H1 (cell line): ENCODE results near the gene NR1I3. TPM values are rescaled to one million over a fixed set of nuclear protein-coding genes. Genes with fewer than 3 reads are reported as not detected.

Experiments
- FOSL1 ChIP-seq: IDR thresholded peaks from 2 replicates; pipeline ENCODE4 v1.6.1; 2011; ENCODE audit warnings: mild to moderate bottlenecking, low read depth, low read length, moderate library complexity; ENCODE audit not compliant: insufficient read depth
- JUN ChIP-seq: IDR thresholded peaks from 2 replicates; pipeline ENCODE4 v1.6.1; 2011; ENCODE audit warnings: low read depth, mild to moderate bottlenecking, improper control_type of control experiment, low read length
- KDM4A ChIP-seq: IDR thresholded peaks from one replicate; pipeline ENCODE4 v1.7.1; 2012; ENCODE audit warnings: low read depth, mild to moderate bottlenecking, moderate library complexity, low read length, inconsistent platforms; ENCODE audit not compliant: severe bottlenecking
- NRF1 ChIP-seq: IDR thresholded peaks from 2 replicates; pipeline ENCODE4 v1.6.1; 2011; ENCODE audit warnings: mild to moderate bottlenecking, low read depth, low read length, improper control_type of control experiment
- SP2 ChIP-seq: IDR thresholded peaks from 2 replicates; pipeline ENCODE4 v1.6.1; 2012; ENCODE audit warnings: mild to moderate bottlenecking, low read length, inconsistent platforms
- polyA plus RNA-seq, 7 experiments: library from polyadenylated mRNA; depleted of rRNA in 3 of 7; stranded (reverse) in 5 of 7; unstranded in 2 of 7; fragments of >200 nt in 5 of 7; fragments of 200-250 nt in 2 of 7; gene quantifications; 1 replicate in 5 of 7; 2 replicates in 1 of 7; 4 replicates in 1 of 7; pipeline versions ENCODE4 v1.2.1 to v1.2.3, GENCODE V29; 2011 to 2013; ENCODE audit warnings: missing spikeins in 2 of 7, mixed read lengths in 2 of 7
- total RNA-seq: library from RNA; stranded (reverse); fragmentation: NEBNext Ultra II Directional; extraction: Animal tissue kit (Norgen Biotek cat#: 25700); gene quantifications from 2 replicates; pipeline ENCODE4 v1.2.1, GENCODE V29; 2021
- TF ChIP-seq, protein P1 (sequence below): fragments of 300-600 bp; sonication (generic); IDR thresholded peaks from 2 replicates; pipeline ENCODE4 v1.7.1; 2012; ENCODE audit warnings: low read length, moderate library complexity, mild to moderate bottlenecking, inconsistent platforms; ENCODE audit not compliant: insufficient replicate concordance

Gene NR1I3
- total and polyA plus RNA-seq, 2 of the 8 experiments (the other 6 are each of a cell fraction or from before 2014, with no cell fraction given) = not detected

DNA sequence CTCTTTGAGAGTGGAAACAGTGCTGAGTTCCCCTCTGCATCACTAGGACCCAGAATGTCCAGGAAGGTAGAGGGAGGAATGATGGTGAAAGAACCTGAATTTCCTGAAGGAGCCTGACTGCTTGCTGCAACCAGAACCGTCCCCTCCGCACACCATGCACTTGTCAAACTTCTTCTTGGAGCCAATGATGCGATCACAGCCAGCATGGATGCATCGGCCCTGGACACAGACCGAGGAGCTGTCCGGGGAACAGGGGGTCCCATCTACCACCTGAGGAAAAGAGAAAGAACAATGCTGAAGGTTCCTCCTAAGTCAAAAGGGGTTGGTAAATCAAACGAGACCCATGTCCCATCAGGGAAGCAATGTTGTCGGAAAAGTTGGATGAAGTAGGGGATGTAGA is 46.0 kb downstream of the NR1I3 start (continued):
- TF ChIP-seq, protein P1, sequence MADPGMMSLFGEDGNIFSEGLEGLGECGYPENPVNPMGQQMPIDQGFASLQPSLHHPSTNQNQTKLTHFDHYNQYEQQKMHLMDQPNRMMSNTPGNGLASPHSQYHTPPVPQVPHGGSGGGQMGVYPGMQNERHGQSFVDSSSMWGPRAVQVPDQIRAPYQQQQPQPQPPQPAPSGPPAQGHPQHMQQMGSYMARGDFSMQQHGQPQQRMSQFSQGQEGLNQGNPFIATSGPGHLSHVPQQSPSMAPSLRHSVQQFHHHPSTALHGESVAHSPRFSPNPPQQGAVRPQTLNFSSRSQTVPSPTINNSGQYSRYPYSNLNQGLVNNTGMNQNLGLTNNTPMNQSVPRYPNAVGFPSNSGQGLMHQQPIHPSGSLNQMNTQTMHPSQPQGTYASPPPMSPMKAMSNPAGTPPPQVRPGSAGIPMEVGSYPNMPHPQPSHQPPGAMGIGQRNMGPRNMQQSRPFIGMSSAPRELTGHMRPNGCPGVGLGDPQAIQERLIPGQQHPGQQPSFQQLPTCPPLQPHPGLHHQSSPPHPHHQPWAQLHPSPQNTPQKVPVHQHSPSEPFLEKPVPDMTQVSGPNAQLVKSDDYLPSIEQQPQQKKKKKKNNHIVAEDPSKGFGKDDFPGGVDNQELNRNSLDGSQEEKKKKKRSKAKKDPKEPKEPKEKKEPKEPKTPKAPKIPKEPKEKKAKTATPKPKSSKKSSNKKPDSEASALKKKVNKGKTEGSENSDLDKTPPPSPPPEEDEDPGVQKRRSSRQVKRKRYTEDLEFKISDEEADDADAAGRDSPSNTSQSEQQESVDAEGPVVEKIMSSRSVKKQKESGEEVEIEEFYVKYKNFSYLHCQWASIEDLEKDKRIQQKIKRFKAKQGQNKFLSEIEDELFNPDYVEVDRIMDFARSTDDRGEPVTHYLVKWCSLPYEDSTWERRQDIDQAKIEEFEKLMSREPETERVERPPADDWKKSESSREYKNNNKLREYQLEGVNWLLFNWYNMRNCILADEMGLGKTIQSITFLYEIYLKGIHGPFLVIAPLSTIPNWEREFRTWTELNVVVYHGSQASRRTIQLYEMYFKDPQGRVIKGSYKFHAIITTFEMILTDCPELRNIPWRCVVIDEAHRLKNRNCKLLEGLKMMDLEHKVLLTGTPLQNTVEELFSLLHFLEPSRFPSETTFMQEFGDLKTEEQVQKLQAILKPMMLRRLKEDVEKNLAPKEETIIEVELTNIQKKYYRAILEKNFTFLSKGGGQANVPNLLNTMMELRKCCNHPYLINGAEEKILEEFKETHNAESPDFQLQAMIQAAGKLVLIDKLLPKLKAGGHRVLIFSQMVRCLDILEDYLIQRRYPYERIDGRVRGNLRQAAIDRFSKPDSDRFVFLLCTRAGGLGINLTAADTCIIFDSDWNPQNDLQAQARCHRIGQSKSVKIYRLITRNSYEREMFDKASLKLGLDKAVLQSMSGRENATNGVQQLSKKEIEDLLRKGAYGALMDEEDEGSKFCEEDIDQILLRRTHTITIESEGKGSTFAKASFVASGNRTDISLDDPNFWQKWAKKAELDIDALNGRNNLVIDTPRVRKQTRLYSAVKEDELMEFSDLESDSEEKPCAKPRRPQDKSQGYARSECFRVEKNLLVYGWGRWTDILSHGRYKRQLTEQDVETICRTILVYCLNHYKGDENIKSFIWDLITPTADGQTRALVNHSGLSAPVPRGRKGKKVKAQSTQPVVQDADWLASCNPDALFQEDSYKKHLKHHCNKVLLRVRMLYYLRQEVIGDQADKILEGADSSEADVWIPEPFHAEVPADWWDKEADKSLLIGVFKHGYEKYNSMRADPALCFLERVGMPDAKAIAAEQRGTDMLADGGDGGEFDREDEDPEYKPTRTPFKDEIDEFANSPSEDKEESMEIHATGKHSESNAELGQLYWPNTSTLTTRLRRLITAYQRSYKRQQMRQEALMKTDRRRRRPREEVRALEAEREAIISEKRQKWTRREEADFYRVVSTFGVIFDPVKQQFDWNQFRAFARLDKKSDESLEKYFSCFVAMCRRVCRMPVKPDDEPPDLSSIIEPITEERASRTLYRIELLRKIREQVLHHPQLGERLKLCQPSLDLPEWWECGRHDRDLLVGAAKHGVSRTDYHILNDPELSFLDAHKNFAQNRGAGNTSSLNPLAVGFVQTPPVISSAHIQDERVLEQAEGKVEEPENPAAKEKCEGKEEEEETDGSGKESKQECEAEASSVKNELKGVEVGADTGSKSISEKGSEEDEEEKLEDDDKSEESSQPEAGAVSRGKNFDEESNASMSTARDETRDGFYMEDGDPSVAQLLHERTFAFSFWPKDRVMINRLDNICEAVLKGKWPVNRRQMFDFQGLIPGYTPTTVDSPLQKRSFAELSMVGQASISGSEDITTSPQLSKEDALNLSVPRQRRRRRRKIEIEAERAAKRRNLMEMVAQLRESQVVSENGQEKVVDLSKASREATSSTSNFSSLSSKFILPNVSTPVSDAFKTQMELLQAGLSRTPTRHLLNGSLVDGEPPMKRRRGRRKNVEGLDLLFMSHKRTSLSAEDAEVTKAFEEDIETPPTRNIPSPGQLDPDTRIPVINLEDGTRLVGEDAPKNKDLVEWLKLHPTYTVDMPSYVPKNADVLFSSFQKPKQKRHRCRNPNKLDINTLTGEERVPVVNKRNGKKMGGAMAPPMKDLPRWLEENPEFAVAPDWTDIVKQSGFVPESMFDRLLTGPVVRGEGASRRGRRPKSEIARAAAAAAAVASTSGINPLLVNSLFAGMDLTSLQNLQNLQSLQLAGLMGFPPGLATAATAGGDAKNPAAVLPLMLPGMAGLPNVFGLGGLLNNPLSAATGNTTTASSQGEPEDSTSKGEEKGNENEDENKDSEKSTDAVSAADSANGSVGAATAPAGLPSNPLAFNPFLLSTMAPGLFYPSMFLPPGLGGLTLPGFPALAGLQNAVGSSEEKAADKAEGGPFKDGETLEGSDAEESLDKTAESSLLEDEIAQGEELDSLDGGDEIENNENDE = no peak
- TF ChIP-seq KDM4A (no peak), FOSL1 (no peak), SP2 (no peak), JUN (no peak), NRF1 (no peak)
